Progenitor cell of endocrine pancreas (in vitro differentiated cells): ENCODE measurements around the gene ZBTB40. TPM values are rescaled to one million over a fixed set of nuclear protein-coding genes. Genes with fewer than 3 reads are reported as not detected.

Experiments
- DNase-seq: peaks from one replicate; pipeline ENCODE4 v3.0.0; 2021; ENCODE audit warnings: low spot score; ENCODE audit not compliant: unreplicated experiment
- H3K27ac Mint-ChIP-seq: 2 replicates; pipeline ENCODE4 v1.8.0; 2021; ENCODE audit warnings: mild to moderate bottlenecking, moderate library complexity, mixed read lengths
- H3K27me3 Mint-ChIP-seq: 2 replicates; pipeline ENCODE4 v1.8.0; 2021; ENCODE audit warnings: mixed read lengths
- H3K36me3 Mint-ChIP-seq: 2 replicates; pipeline ENCODE4 v1.8.0; 2022; ENCODE audit warnings: mixed read lengths; ENCODE audit not compliant: insufficient read depth
- H3K4me1 Mint-ChIP-seq: 2 replicates; pipeline ENCODE4 v1.8.0; 2021; ENCODE audit warnings: low read depth, mixed read lengths
- H3K4me3 Mint-ChIP-seq: 2 replicates; pipeline ENCODE4 v1.8.0; 2021; ENCODE audit warnings: low read depth, mild to moderate bottlenecking, moderate library complexity, mixed read lengths
- H3K9me3 Mint-ChIP-seq: 2 replicates; pipeline ENCODE4 v1.8.0; 2021; ENCODE audit warnings: low read depth, mixed read lengths
- CTCF ChIP-seq: fragments of 200-600 bp; sonication (generic); IDR thresholded peaks from one replicate; pipeline ENCODE4 v1.5.0; 2021; ENCODE audit warnings: antibody characterized with exemption, mild to moderate bottlenecking; ENCODE audit not compliant: unreplicated experiment
- total RNA-seq: library from RNA; stranded (reverse); gene quantifications from 2 replicates; pipeline ENCODE4 v1.2.1, GENCODE V29; 2021

ZBTB40 gene
- total RNA-seq, 1 donor from 2014 or later: 40.9 TPM

- Mint-ChIP-seq H3K4me3 (no peak overlapping the region), H3K27ac (no peak overlapping the region)
- TF ChIP-seq CTCF: no peak
Measured at GRCh38 chr1:22488319-22488718, 36.7 kb downstream of the ZBTB40 start.

GRCh38 chr1:22489278-22489677 lies 37.6 kb downstream of the ZBTB40 start:
- Mint-ChIP-seq H3K9me3 (peaks cover 6% of the 10 kb centered on the region), H3K4me3 (no peak overlapping the region), H3K27me3 (no peaks in the 10 kb centered on the region), H3K36me3 (peaks cover 12% of the 10 kb centered on the region), H3K27ac (no peak overlapping the region), H3K4me1 (peaks cover 3% of the 10 kb centered on the region)
- DNase-seq: no peak
- TF ChIP-seq CTCF: no peak

More at GRCh38 chr1:22488319-22488718, 36.7 kb downstream of the ZBTB40 start:
- DNase-seq: no peak
- Mint-ChIP-seq H3K4me1 (peaks cover 3% of the 10 kb centered on the region), H3K9me3 (peaks cover 15% of the 10 kb centered on the region), H3K27me3 (no peaks in the 10 kb centered on the region), H3K36me3 (peaks cover 12% of the 10 kb centered on the region)

- TF ChIP-seq CTCF: no peak
- DNase-seq: no peak
- Mint-ChIP-seq H3K27me3 (no peaks in the 10 kb centered on the region), H3K36me3 (peaks cover 12% of the 10 kb centered on the region), H3K27ac (no peak overlapping the region), H3K9me3 (peaks cover under 1% of the 10 kb centered on the region), H3K4me3 (no peak overlapping the region), H3K4me1 (peaks cover 3% of the 10 kb centered on the region)
Measured at GRCh38 chr1:22489823-22490222, 38.2 kb downstream of the ZBTB40 start.

- Mint-ChIP-seq H3K36me3 (peaks cover 11% of the 10 kb centered on the region), H3K27ac (no peak overlapping the region), H3K4me3 (no peak overlapping the region), H3K27me3 (no peaks in the 10 kb centered on the region), H3K9me3 (no peaks in the 10 kb centered on the region), H3K4me1 (peaks cover 3% of the 10 kb centered on the region)
- DNase-seq: no peak
- TF ChIP-seq CTCF: no peak
Measured at GRCh38 chr1:22490309-22490708, 38.7 kb downstream of the ZBTB40 start.

GRCh38 chr1:22491995-22492715 lies 40.5 kb downstream of the ZBTB40 start:
- Mint-ChIP-seq H3K27ac (no peak overlapping the region), H3K36me3 (peaks cover 15% of the 10 kb centered on the region), H3K4me3 (no peak overlapping the region), H3K9me3 (no peaks in the 10 kb centered on the region), H3K27me3 (no peaks in the 10 kb centered on the region), H3K4me1 (peaks cover under 1% of the 10 kb centered on the region)
- no peak for TF ChIP-seq CTCF
- no peak for DNase-seq
